GM19395 (cell line): ENCODE measurements around the gene QSOX2.

ENCODE experiments used
- ATAC-seq: cut with Tn5 transposase; IDR thresholded peaks from one replicate; pipeline ENCODE4 v1.9.1; 2021; ENCODE audit warnings: mild to moderate bottlenecking, moderate library complexity; ENCODE audit not compliant: unreplicated experiment

The QSOX2 gene

GRCh38 chr9:136194540-136194939 lies 51.1 kb downstream of the QSOX2 start:
- no peak for ATAC-seq

- no peak for ATAC-seq
Observed at GRCh38 chr9:136193891-136194279, 51.7 kb downstream of the QSOX2 start.

- no peak for ATAC-seq
Observed at GRCh38 chr9:136193127-136193890, 52.3 kb downstream of the QSOX2 start.

DNA sequence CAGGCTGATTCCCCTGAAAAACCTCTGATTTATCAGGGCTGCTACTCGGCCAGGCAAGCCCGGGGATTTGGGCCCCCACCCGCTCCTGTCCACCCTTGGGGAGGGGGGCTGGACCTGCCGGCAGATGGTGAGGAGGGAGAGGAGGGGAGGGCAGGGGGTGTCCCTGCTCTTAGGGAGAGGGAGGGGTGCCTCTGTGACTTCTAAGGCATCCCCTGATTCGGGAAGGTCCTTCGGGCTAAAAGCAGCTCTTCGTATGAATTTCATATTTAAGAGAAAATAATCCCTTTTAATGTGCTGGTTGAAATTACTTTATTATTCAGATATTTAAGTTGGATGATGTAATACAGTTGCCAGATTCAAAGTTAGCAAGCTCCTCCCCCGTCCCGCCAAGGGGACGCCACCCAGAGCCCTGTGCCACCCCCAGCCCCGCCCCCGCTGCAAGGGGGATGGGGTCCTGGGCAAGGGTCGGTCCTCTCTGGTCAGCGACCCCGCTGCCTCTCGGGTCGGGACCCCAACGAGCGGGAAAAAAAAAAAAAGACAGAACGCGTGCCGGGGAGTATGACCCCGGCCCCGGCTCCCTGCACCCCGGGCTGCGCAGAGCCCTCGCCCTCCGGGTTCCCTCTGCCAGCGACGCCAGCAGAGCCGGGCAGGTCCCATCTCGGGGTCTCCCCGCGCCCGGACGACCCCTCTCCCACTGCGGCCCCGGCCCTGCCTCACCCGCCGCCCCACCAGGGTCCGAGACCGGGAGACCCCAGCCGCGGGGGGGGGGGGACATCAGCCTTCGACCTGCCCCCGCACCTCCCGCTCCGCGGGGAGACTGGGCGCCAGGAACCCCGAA lies 53.1 kb downstream of the QSOX2 start:
- ATAC-seq: no peak

DNA sequence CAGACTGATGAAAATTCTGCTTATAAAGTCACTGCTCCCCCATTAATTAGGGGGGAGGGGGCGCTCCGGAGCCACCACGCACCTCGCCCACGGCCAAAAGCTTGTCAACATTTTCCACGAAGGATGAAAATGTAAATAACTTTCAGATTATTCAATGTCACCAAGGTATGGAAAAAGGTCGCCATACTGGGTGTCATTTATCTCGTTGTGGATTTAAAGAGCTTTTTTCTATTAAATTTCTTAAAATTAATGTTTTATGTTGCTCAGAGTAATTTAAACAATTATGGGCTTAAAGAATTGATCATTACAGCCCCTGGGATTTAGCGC lies 53.7 kb downstream of the QSOX2 start:
- no peak for ATAC-seq

- ATAC-seq: no peak
Observed at GRCh38 chr9:136191099-136191959, 54.3 kb downstream of the QSOX2 start.

- ATAC-seq: no peak
Observed at GRCh38 chr9:136190656-136191055, 55.0 kb downstream of the QSOX2 start.

GRCh38 chr9:136190237-136190601 lies 55.4 kb downstream of the QSOX2 start:
- no peak for ATAC-seq

- ATAC-seq: no peak
Observed at GRCh38 chr9:136189394-136190236, 56.0 kb downstream of the QSOX2 start.

DNA sequence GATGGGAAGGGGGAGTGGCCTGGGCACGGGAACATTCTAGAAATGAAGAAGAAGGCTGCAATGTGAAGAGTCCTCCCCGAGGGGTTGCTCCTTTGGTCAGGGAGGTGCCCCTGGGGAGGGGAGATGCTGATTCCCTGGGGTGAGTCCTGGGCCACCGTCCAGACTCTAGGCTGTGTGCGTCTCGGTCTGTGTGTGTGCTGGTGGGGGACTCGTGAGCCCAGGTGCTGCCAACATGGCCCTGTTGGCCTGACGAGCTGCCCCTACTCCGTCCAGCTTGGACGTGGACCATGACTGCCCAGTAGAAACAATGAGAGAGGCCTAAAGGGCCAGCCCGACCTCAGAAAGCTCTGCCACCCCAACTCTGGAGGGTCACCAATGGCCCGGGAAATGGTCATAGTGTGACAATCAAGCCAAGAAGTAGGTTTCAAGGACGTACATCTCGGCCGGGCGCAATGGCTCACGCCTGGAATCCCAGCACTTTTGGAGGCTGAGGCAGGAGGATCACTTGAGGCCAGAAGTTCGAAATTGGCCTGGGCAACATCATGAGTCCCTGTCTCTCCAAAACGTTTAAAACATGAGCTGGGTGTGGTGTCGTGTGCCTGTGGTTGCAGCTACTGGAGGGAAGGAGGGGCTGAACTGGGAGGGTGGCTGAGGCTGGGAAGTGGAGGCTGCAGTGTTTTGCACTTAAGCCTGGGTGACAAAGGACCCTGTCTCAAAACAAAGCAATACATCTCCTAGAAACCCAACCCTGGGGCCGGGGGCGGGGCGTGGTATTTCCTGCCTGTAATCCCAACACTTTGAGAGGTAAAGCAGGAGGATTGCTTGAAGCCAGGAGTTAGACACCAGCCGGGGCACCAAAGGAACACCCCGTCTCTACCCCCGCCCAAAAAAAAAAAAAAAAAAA lies 57.7 kb downstream of the QSOX2 start:
- no peak for ATAC-seq

- no peak for ATAC-seq
Observed at GRCh38 chr9:136187197-136187596, 58.4 kb downstream of the QSOX2 start.

DNA sequence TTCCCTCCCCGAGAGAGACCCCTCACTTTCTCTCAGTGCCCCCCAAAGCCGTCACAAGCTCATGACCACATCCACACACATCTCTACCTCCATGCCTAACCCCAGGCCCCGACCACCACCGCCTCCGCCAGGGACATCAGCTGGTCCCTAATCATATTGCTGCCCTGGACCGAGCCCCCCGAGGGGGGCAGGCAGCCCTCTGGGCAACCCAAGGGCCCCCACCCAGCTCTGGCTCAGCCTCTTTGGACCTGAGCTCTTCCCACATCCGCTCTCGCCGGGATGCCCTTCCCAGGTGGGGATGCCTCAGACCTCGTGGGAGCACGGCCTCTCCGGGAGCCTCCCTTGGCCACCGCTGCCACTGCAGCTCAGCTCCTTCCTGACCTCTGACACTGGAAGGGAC lies 59.2 kb downstream of the QSOX2 start:
- no peak for ATAC-seq

DNA sequence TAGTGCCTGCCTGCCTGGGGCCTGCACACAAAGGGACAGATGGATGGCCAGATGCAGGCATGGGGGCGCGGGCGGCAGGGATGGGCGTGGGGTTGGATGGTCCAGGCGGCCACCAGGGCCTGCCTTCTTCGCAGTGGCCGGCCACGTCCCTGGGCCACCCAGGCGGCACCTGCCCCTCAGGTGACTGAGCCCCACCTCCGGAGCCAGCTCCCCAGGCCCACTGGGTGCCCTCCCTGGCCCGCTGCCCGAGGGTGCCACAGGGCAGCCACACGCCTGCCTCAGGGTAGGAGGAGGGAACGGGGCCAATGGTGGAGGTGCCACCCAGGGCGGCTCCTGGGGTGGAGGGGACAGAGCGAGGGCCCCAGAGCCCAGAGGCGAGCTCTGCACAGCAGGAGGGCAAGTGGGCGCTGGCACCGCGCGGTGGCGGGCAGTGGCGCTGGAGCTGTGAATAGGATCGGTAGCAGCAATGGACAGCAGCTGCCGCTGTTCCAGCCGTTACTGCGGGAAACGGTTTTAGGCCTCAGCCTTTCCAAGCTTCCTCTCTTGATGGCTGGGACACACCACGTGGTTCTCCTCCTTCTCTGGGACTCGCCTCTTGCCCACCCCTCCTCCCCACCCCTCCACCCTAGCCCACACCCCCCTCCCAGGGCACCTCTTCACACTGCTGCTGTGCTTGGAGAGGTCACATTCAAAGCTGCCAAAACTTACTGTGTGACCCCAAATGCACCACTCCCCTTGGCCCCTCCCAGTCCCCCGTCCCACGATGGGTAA lies 59.8 kb downstream of the QSOX2 start:
- ATAC-seq: no peak

DNA sequence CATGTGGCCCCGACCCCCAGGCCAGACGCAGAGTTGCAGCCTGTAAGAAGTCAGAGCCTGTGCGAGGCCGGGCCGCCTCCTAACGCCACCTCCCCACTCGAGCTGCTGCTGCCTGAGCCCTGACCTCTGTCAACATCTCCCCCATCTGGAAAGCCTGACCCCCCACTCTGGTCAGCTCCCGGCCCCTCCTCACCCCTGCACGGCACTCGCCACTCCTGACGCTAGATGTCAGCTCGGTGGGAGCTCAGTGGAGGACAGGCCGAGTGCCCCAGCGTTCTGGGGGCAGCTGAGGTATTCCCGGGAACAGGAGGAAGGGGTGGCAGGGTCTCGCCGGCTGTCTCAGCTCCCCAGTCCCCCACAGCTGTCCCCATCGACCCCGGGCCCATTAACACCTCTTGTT lies 60.5 kb downstream of the QSOX2 start:
- ATAC-seq: no peak

DNA sequence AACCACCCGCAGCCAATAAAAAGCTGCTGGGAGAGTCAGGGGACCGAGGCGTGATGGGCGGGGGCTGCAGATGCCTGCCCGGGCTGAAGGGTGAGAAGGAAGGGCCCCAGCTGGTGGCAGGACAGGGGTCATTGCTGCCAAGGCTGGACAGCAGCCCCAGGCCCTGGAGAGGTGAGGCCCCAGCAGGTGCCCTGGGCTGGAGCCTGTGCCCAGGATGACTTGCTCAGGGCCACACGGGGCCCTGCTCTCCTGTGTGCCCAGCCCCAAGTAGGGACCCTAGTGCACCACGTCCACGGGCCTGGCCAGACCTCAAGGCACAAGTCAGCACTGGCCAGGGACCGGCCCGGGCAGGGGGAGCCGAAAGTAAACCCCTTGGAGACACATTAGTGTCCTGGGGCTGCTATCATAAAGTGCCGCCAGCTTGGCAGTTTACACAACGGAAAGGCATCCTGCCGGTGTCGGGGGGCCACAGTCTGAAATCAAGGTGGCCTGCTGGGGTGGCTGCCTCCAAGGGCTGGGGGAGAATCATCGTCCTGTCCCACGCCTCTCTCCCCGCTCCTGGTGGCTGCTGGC lies 62.7 kb downstream of the QSOX2 start:
- no peak for ATAC-seq

- no peak for ATAC-seq
Observed at GRCh38 chr9:136182420-136182787, 63.2 kb downstream of the QSOX2 start.

DNA sequence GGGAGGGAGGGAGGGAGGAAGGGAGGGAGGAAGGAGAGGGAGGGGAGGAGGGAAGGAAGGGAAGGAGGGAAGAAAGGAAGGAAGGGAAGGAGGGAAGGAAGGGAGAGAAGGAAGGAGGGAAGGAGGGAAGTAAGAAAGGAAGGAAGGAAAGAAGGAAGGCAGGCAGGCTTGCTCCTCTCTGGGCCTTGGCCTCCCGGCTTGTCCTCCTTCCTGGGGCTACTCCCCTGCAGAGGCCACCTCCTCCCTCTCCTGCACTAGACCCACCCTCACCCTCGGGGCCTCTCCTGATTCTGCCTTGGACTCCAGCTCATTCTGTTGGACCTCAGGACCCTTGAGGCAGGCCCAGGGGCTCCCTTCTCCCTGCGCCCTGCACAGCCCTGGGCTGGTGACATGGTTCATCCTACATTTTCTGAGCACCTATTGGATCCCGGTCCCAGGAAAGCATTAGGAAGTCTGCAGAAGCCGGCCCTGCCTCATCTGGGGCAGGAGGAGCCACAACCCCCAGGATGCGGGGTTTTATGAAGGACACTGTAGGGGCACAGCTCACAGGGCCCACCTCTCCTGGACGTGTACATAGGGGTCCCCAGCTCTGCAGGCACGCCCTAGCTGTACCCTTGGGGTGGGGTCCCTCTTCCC lies 63.7 kb downstream of the QSOX2 start:
- ATAC-seq: no peak

DNA sequence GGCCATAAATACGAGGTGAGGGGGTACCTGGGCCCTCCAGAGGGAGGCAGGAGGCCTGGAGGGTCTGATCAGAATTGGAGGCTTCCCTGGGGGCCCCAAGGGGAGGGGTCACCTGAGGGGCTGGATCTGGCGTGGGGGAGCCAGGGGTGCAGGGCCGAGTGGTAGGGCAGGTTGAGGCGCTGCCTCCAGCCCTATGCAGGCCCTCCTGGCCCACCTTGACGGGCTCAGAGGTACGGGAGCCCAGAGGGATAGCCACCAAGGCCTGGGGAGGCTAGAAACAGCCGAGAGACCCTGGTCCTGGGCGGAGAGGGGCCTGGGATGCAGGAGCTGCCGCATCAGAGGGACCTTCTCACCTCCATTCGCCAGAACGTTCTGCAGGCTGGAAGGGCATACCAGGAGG lies 65.0 kb downstream of the QSOX2 start:
- ATAC-seq: no peak
